Ishikawa (cell line): Measurements from ENCODE around the gene ARFGAP3.

Experiments used
- EP300 ChIP-seq: IDR thresholded peaks from 2 replicates; pipeline ENCODE4 v1.6.1; 2012; ENCODE audit warnings: borderline replicate concordance
- MAX ChIP-seq: IDR thresholded peaks from 2 replicates; pipeline ENCODE4 v1.6.1; 2012
- TF ChIP-seq, protein P1 (sequence below): IDR thresholded peaks from 2 replicates; pipeline ENCODE4 v1.6.1; 2012; ENCODE audit warnings: low read depth, mild to moderate bottlenecking

- TF ChIP-seq MAX: no peak
- no peak for TF ChIP-seq EP300
- TF ChIP-seq, protein P1, sequence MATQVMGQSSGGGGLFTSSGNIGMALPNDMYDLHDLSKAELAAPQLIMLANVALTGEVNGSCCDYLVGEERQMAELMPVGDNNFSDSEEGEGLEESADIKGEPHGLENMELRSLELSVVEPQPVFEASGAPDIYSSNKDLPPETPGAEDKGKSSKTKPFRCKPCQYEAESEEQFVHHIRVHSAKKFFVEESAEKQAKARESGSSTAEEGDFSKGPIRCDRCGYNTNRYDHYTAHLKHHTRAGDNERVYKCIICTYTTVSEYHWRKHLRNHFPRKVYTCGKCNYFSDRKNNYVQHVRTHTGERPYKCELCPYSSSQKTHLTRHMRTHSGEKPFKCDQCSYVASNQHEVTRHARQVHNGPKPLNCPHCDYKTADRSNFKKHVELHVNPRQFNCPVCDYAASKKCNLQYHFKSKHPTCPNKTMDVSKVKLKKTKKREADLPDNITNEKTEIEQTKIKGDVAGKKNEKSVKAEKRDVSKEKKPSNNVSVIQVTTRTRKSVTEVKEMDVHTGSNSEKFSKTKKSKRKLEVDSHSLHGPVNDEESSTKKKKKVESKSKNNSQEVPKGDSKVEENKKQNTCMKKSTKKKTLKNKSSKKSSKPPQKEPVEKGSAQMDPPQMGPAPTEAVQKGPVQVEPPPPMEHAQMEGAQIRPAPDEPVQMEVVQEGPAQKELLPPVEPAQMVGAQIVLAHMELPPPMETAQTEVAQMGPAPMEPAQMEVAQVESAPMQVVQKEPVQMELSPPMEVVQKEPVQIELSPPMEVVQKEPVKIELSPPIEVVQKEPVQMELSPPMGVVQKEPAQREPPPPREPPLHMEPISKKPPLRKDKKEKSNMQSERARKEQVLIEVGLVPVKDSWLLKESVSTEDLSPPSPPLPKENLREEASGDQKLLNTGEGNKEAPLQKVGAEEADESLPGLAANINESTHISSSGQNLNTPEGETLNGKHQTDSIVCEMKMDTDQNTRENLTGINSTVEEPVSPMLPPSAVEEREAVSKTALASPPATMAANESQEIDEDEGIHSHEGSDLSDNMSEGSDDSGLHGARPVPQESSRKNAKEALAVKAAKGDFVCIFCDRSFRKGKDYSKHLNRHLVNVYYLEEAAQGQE: no peak
Observed at GRCh38 chr22:42901790-42902508, 44.9 kb upstream of the ARFGAP3 start.
